CD4-positive, alpha-beta memory T cell (primary cell): Measurements from ENCODE around the gene SLC9A9. TPM values are rescaled to one million over a fixed set of nuclear protein-coding genes. Genes with fewer than 3 reads are reported as not detected.

ENCODE experiments used
- CTCF ChIA-PET: fragments of 350-600 bp; sonication (Branson Sonifier 250); formaldehyde crosslinking; loops from one replicate; lab custom pipeline; 2021; ENCODE audit warnings: inconsistent platforms; ENCODE audit not compliant: partially characterized antibody; lab: Charles Lee
- POLR2A ChIA-PET: fragments of 350-600 bp; sonication (Branson Sonifier 250); formaldehyde crosslinking; loops from one replicate; lab custom pipeline; 2021; ENCODE audit not compliant: partially characterized antibody; lab: Charles Lee
- DNase-seq, 5 donors: peaks; one replicate each; pipeline versions ENCODE4 v3.0.0 to v3.0.0-alpha.2; 2020 to 2022; ENCODE audit warnings: mixed read lengths in 1 of 5
- H3K27ac ChIP-seq: one replicate; pipeline ENCODE4 v1.7.0; 2013; ENCODE audit warnings: low read depth, low read length
- H3K27me3 ChIP-seq: 2 replicates; pipeline ENCODE4 v1.7.0; 2013; ENCODE audit warnings: mild to moderate bottlenecking, low read length, moderate library complexity; ENCODE audit not compliant: insufficient read depth
- H3K36me3 ChIP-seq: 2 replicates; pipeline ENCODE4 v1.7.0; 2013; ENCODE audit warnings: mild to moderate bottlenecking, low read length, moderate library complexity; ENCODE audit not compliant: insufficient read depth
- H3K4me1 ChIP-seq: 2 replicates; pipeline ENCODE4 v1.7.0; 2013; ENCODE audit warnings: mild to moderate bottlenecking, low read length, moderate library complexity; ENCODE audit not compliant: insufficient read depth
- H3K4me3 ChIP-seq, 2 donors: one replicate each; pipeline ENCODE4 v1.7.0; 2013; ENCODE audit warnings: low read length in 2 of 2, mild to moderate bottlenecking in 1 of 2
- H3K9me3 ChIP-seq, 2 donors: one replicate each; pipeline ENCODE4 v1.7.0; 2013; ENCODE audit warnings: low read length in 2 of 2, control low read depth in 1 of 2; ENCODE audit not compliant: control insufficient read depth in 1 of 2
- H3K27ac Mint-ChIP-seq, 7 donors: one replicate each; pipeline ENCODE4 v1.8.0; 2020 to 2021; ENCODE audit warnings: mixed read lengths in 7 of 7, mild to moderate bottlenecking in 6 of 7, inconsistent platforms in 3 of 7, moderate library complexity in 3 of 7
- H3K27me3 Mint-ChIP-seq, 2 donors: one replicate each; pipeline ENCODE4 v1.8.0; 2020 to 2021; ENCODE audit warnings: mixed read lengths in 2 of 2
- H3K36me3 Mint-ChIP-seq, 2 donors: one replicate each; pipeline ENCODE4 v1.8.0; 2020 to 2021; ENCODE audit warnings: mixed read lengths in 2 of 2, inconsistent platforms in 1 of 2, mild to moderate bottlenecking in 1 of 2
- H3K4me1 Mint-ChIP-seq, 4 donors: one replicate each; pipeline ENCODE4 v1.8.0; 2020 to 2021; ENCODE audit warnings: mixed read lengths in 4 of 4, mild to moderate bottlenecking in 1 of 4
- H3K4me3 Mint-ChIP-seq, 8 donors: one replicate each; pipeline ENCODE4 v1.8.0; 2020 to 2021; ENCODE audit warnings: mixed read lengths in 8 of 8, mild to moderate bottlenecking in 7 of 8, moderate library complexity in 6 of 8, inconsistent platforms in 3 of 8
- H3K9me3 Mint-ChIP-seq, 8 donors: one replicate each; pipeline ENCODE4 v1.8.0; 2020 to 2021; ENCODE audit warnings: mixed read lengths in 8 of 8, mild to moderate bottlenecking in 5 of 8, inconsistent platforms in 3 of 8, moderate library complexity in 1 of 8
- intact Hi-C: fragments of 100-400 bp; cut with micrococcal nuclease; formaldehyde crosslinking; loops from one replicate; pipeline ENCODE4 v1.15.1; 2023
- polyA plus RNA-seq, 2 donors: library from polyadenylated mRNA; unstranded; fragments of 300-500 nt; fragmentation: Illumina TruSeq; gene quantifications; one replicate each; pipeline ENCODE4 v1.2.3, GENCODE V29; 2021
- total RNA-seq, 2 experiments: library from RNA; stranded (reverse); gene quantifications; one replicate each; pipeline ENCODE4 v1.2.3, GENCODE V29; 2021

The SLC9A9 gene
- total and polyA plus RNA-seq, 4 experiments from 2014 or later = 30.8 to 35.5 (median 34.4) TPM

DNA sequence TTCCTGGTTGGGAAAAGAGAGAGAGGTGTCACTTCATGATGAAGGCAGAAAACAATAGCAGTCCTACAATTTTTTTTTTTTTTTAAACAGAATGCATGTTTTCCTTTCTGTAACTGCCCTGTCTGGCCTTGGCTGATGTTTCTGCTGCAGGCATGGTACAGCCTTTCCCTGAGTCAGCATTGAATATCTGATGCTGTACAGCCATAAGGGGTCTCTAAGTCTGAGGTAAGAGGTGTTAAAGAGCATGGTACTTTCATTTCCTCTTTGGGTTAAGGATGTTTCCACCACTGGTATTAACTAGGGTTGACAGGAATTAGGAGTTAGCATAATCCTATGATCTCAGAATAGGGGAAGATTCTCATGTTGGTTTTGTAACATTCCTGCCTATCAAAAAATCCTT, 581.3 kb downstream of the SLC9A9 start:
- peaks cover 15 to 26% of the 10 kb centered on the region in 2 donors for H3K36me3 Mint-ChIP-seq
- H3K27me3 Mint-ChIP-seq = no peaks in the 10 kb centered on the region
- no peaks in the 10 kb centered on the region for H3K9me3 ChIP-seq
- no peaks in the 10 kb centered on the region for H3K36me3 ChIP-seq
- no peak overlapping the region for H3K27ac Mint-ChIP-seq
- no peaks in the 10 kb centered on the region for H3K9me3 Mint-ChIP-seq
- ChIA-PET POLR2A (no interaction called here), CTCF (no interaction called here)
- H3K4me1 Mint-ChIP-seq = peaks cover 0 to 3% (median 0%) of the 10 kb centered on the region in 4 donors
- H3K27me3 ChIP-seq = no peaks in the 10 kb centered on the region
- H3K4me1 ChIP-seq = no peaks in the 10 kb centered on the region
- no peak overlapping the region for H3K4me3 ChIP-seq
- H3K4me3 Mint-ChIP-seq = no peak overlapping the region
- no peak for DNase-seq
- intact Hi-C loops = no loop called here
- H3K27ac ChIP-seq = no peak overlapping the region

DNA sequence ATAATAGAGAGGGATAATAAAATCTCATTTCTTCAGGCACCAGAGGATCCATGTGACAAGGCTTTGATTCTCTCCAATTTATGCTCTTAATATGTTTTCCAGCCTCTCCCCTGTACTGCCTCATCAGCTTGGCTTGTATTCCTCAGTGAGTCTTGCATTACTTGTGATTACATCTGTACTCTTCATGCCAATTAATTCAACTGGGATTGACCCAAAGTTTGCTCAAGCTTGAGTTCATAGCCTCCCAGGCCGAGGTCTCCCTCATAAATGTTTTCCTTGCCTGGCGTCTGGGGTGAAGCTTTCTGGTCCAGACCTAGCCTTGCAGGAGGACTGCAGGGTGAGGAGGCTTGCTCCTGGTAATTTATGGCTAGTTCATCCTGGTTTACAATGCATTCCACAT, 581.8 kb downstream of the SLC9A9 start:
- Histone ChIP-seq H3K36me3 (no peaks in the 10 kb centered on the region), H3K4me3 (no peak overlapping the region), H3K4me1 (no peaks in the 10 kb centered on the region), H3K27me3 (no peaks in the 10 kb centered on the region), H3K9me3 (no peaks in the 10 kb centered on the region), H3K27ac (no peak overlapping the region)
- intact Hi-C loops = no loop called here
- Mint-ChIP-seq H3K9me3 (no peaks in the 10 kb centered on the region), H3K36me3 (peaks cover 15 to 26% of the 10 kb centered on the region in 2 donors), H3K4me1 (peaks cover 0 to 3% (median 0%) of the 10 kb centered on the region in 4 donors), H3K4me3 (no peak overlapping the region), H3K27me3 (no peaks in the 10 kb centered on the region), H3K27ac (peak overlapping the region in 1 of 7 donors; percentile 40)
- no peak for DNase-seq
- ChIA-PET CTCF (no interaction called here), POLR2A (no interaction called here)

DNA sequence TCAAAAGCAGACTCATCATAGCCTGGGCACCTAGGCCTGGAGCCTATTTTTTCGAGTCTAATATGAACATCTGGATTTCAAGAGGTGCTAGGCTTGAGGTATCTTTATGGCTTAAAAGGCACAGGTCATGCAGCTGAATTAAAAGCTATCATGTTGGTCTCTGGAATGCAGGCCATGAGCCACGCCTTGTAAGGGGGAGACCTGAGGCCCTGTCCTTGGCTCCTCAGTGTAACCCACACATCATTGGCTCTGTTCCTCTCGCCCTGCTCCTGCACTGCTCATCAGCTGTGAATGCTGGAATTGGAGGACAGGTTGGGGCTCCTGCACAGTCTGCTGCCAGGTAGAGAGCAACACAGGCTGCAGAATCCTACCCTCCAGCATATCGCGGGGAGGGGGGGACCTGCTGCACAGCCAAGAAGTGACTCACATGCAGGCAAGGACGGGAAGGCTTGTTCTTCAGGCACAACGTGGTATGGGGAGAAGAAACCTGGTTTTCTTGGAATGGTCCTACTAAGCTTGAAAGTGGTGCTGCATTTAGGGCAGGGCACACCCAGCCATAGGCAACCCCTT, 582.7 kb downstream of the SLC9A9 start:
- Mint-ChIP-seq H3K4me1 (peaks cover 0 to 3% (median 0%) of the 10 kb centered on the region in 4 donors), H3K27me3 (no peaks in the 10 kb centered on the region), H3K36me3 (peaks cover 15 to 26% of the 10 kb centered on the region in 2 donors), H3K4me3 (no peak overlapping the region), H3K27ac (no peak overlapping the region), H3K9me3 (no peaks in the 10 kb centered on the region)
- Histone ChIP-seq H3K36me3 (no peaks in the 10 kb centered on the region), H3K4me1 (no peaks in the 10 kb centered on the region), H3K9me3 (no peaks in the 10 kb centered on the region), H3K27ac (no peak overlapping the region), H3K4me3 (no peak overlapping the region), H3K27me3 (no peaks in the 10 kb centered on the region)
- no peak for DNase-seq
- POLR2A ChIA-PET = no interaction called here
- intact Hi-C loops = no loop called here
- CTCF ChIA-PET = no interaction called here

DNA sequence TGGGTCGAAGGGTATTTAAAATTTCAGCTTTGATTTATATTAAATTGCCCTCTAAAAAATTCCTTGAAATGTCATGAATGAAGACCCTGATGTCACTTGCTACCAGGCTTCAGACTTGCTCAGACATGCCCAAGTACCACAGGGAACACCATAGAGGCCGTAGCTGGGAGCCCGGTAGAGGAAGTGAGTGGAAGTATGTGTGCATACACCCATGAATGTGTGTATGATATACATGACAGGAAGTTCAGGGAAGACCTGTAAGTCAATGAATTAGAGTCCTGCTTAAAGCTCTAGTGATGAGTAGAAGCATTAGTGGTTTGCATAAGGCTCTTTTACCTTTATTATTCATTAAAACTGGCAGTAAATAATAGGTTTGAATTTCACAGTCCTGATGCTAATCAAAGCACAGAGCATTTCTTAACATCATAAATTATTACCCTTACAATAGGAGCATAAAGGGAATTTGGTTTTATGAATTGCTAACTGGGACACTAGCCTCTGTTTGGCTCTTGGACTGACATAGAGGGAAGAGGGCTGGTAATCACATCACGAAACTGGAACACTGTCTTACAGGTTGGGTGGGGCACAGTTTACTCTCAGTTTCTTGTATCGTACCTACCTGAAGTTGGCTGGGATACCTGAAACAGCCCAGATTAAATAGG, 584.3 kb downstream of the SLC9A9 start:
- Mint-ChIP-seq H3K36me3 (peaks cover 15 to 23% of the 10 kb centered on the region in 2 donors), H3K27ac (no peak overlapping the region)
- POLR2A ChIA-PET = no interaction called here

DNA sequence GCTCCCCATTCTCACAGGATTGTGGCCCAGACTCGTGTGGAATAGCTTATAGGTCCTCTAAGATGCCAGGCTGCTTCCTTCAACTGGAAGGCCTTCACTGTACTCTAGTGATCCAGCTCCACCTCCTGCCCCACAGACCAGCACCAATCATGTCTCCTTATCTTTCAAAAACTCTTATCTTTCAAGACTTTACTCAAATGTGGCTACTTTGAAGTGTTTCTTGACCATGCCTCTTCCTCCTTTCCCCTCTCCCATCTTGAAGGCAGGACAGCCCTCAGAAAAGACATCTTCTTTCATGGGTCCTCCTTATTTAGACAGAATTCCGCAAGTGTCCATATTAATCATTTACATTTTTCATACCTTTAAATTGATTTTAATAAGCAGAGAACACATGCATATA, 586.4 kb downstream of the SLC9A9 start:
- no peaks in the 10 kb centered on the region for H3K9me3 Mint-ChIP-seq
- H3K4me1 Mint-ChIP-seq = peaks cover 0 to 3% (median 0%) of the 10 kb centered on the region in 4 donors
- DNase-seq = no peak
- Histone ChIP-seq H3K27ac (no peak overlapping the region), H3K9me3 (no peaks in the 10 kb centered on the region), H3K4me3 (no peak overlapping the region), H3K36me3 (no peaks in the 10 kb centered on the region), H3K4me1 (no peaks in the 10 kb centered on the region), H3K27me3 (no peaks in the 10 kb centered on the region)
- H3K27ac Mint-ChIP-seq = no peak overlapping the region
- H3K4me3 Mint-ChIP-seq = no peak overlapping the region
- H3K36me3 Mint-ChIP-seq = peaks cover 14 to 17% of the 10 kb centered on the region in 2 donors
- intact Hi-C loops = no loop called here
- POLR2A ChIA-PET = no interaction called here
- CTCF ChIA-PET = no interaction called here
- no peaks in the 10 kb centered on the region for H3K27me3 Mint-ChIP-seq

More for the DNA sequence above, 584.3 kb downstream of the SLC9A9 start:
- no peaks in the 10 kb centered on the region for H3K9me3 ChIP-seq
- H3K27me3 ChIP-seq = no peaks in the 10 kb centered on the region
- DNase-seq = no peak
- H3K27me3 Mint-ChIP-seq = no peaks in the 10 kb centered on the region
- H3K36me3 ChIP-seq = no peaks in the 10 kb centered on the region
- no peak overlapping the region for H3K4me3 ChIP-seq
- no peak overlapping the region for H3K4me3 Mint-ChIP-seq
- intact Hi-C loops = no loop called here
- H3K4me1 ChIP-seq = no peaks in the 10 kb centered on the region
- H3K27ac ChIP-seq = no peak overlapping the region
- CTCF ChIA-PET = no interaction called here
- H3K4me1 Mint-ChIP-seq = peaks cover 0 to 3% (median 0%) of the 10 kb centered on the region in 4 donors
- no peaks in the 10 kb centered on the region for H3K9me3 Mint-ChIP-seq

DNA sequence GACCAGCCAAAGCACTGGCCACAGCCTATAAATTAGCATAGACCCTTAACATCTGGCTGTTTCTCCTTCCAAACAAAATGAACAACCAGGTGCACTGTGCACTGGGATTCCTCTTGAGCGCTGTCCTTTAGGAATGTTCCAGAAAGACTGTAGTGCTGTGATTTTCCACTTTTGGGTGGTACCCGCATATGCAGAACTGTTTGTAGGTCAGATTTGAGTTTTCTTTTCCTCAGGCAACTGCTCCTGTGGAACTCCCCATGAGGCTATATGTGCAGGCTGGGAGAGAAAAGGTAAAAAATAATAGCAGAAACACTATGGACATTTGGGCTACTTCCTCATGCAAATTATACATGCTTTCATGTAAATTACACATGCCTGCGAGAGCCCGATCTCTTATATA, 589.6 kb downstream of the SLC9A9 start:
- Mint-ChIP-seq H3K9me3 (no peaks in the 10 kb centered on the region), H3K27me3 (no peaks in the 10 kb centered on the region), H3K4me1 (no peaks in the 10 kb centered on the region), H3K27ac (no peak overlapping the region), H3K36me3 (no peaks in the 10 kb centered on the region), H3K4me3 (no peak overlapping the region)
- no peak overlapping the region for H3K27ac ChIP-seq
- ChIA-PET POLR2A (no interaction called here), CTCF (no interaction called here)
- H3K9me3 ChIP-seq = no peaks in the 10 kb centered on the region
- no peaks in the 10 kb centered on the region for H3K27me3 ChIP-seq
- H3K4me1 ChIP-seq = no peaks in the 10 kb centered on the region
- DNase-seq = no peak
- no peaks in the 10 kb centered on the region for H3K36me3 ChIP-seq
- no peak overlapping the region for H3K4me3 ChIP-seq
- intact Hi-C loops = no loop called here

DNA sequence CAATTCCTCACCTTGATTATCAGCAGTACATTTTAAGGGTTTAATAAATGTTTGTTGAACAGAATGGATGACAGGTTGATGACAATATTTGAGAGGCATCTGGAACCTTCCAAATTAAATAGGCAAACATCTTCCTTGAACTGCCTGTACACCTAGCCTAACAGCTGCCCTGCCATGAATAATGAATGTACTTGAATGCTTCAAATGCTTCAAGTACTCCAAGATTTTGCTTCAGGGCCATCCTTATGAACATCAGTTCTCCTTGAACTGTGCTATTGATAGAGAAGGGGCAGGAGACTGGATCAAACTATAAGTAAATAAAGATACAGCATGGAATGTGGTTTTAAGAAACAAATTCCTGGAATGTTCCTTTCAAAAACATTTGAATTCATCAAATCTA, 591.9 kb downstream of the SLC9A9 start:
- H3K36me3 Mint-ChIP-seq = no peaks in the 10 kb centered on the region
- no peak overlapping the region for H3K4me3 Mint-ChIP-seq
- intact Hi-C loops = no loop called here
- Histone ChIP-seq H3K4me3 (no peak overlapping the region), H3K4me1 (no peaks in the 10 kb centered on the region), H3K36me3 (no peaks in the 10 kb centered on the region), H3K9me3 (no peaks in the 10 kb centered on the region), H3K27ac (no peak overlapping the region), H3K27me3 (no peaks in the 10 kb centered on the region)
- no peak overlapping the region for H3K27ac Mint-ChIP-seq
- POLR2A ChIA-PET = no interaction called here
- H3K9me3 Mint-ChIP-seq = no peaks in the 10 kb centered on the region
- DNase-seq = no peak
- no peaks in the 10 kb centered on the region for H3K4me1 Mint-ChIP-seq
- no peaks in the 10 kb centered on the region for H3K27me3 Mint-ChIP-seq
- CTCF ChIA-PET = no interaction called here
